HepG2 (cell line): Measurements from ENCODE around the gene RASIP1. TPM values are rescaled to one million over a fixed set of nuclear protein-coding genes. Genes with fewer than 3 reads are reported as not detected.

Experiments used
- ATAC-seq: fragments of 200-7000 bp; cut with Tn5 transposase; 3 replicates; pipeline ENCODE4 v1.9.1; 2020; ENCODE audit warnings: mild to moderate bottlenecking, moderate library complexity
- BruUV-seq: library from RNA; stranded (reverse); fragments of 400-500 nt; replicated peaks from 2 replicates; lab custom pipeline; 2021; lab: Mats Ljungman, UMichigan
- CTCF ChIA-PET: fragments of 300-600 bp; formaldehyde crosslinking; extraction: SDS; loops from one replicate; lab custom pipeline; 2021; ENCODE audit warnings: low total read pairs, inconsistent platforms, low intra/inter-chr PET ratio; lab: Yijun Ruan, JAX
- POLR2A ChIA-PET: fragments of 350-600 bp; sonication (Branson Sonifier 250); formaldehyde crosslinking; loops from one replicate; lab custom pipeline; 2020; ENCODE audit warnings: antibody characterized with exemption, inconsistent platforms; lab: Yijun Ruan, JAX
- DNase-seq: peaks from one replicate; pipeline ENCODE4 v3.0.0-alpha.2; 2015; ENCODE audit warnings: low spot score
- FAIRE-seq: peaks from 3 replicates; lab custom pipeline; 2011; peaks lifted over from hg19 to GRCh38; lab: Jason Lieb, UNC
- H2AFZ ChIP-seq: one replicate; pipeline ENCODE4 v1.6.1; 2011; ENCODE audit warnings: low read length, inconsistent platforms
- H3K27ac ChIP-seq: fragments of 300-600 bp; 3 replicates; pipeline ENCODE4 v1.8.0; 2011; ENCODE audit warnings: mixed run types, mild to moderate bottlenecking, mixed read lengths, low read length, inconsistent platforms; ENCODE audit not compliant: insufficient read depth; ENCODE audit errors: extremely low read length
- H3K27me3 ChIP-seq, 2 experiments: fragments of 200-600 bp in 1 of 2; 2 replicates in 1 of 2; 3 replicates in 1 of 2; pipeline versions ENCODE4 v1.6.0 to v1.8.0; 2011; ENCODE audit warnings: low read length in 2 of 2, mild to moderate bottlenecking in 2 of 2, moderate library complexity in 2 of 2, inconsistent platforms in 1 of 2; ENCODE audit not compliant: insufficient read depth in 2 of 2, control insufficient read depth in 1 of 2
- H3K36me3 ChIP-seq, 2 experiments: fragments of 200-600 bp in 1 of 2; replicated peaks in 1 of 2; 2 replicates in 1 of 2; 3 replicates in 1 of 2; pipeline versions ENCODE4 v1.5.1 to v1.8.0; 2011; ENCODE audit warnings: low read length in 2 of 2, inconsistent platforms in 1 of 2; ENCODE audit not compliant: insufficient read depth in 2 of 2, control insufficient read depth in 1 of 2
- H3K4me1 ChIP-seq: 2 replicates; pipeline ENCODE4 v1.5.1; 2012; ENCODE audit warnings: low read length, inconsistent platforms; ENCODE audit not compliant: insufficient read depth
- H3K4me2 ChIP-seq: 2 replicates; pipeline ENCODE4 v1.6.0; 2011; ENCODE audit warnings: low read depth, low read length, inconsistent platforms
- H3K4me3 ChIP-seq, 3 experiments: fragments of 200-600 bp in 1 of 3; sonication (generic), shearing (Covaris generic) in 1 of 3; replicated peaks in 1 of 3; 2 replicates each; pipeline ENCODE4 v1.5.1; 2011 to 2016; ENCODE audit warnings: low read length in 3 of 3, inconsistent platforms in 2 of 3, low read depth in 2 of 3, mild to moderate bottlenecking in 2 of 3, control low read depth in 1 of 3, mixed read lengths in 1 of 3; ENCODE audit not compliant: insufficient read depth in 1 of 3
- H3K79me2 ChIP-seq: one replicate; pipeline ENCODE4 v1.6.1; 2011; ENCODE audit warnings: low read length, inconsistent platforms; ENCODE audit not compliant: insufficient read depth
- H3K9ac ChIP-seq: 2 replicates; pipeline ENCODE4 v1.6.0; 2011; ENCODE audit warnings: mild to moderate bottlenecking, low read depth, low read length, inconsistent platforms; ENCODE audit not compliant: insufficient read depth
- H3K9me3 ChIP-seq: 2 replicates; pipeline ENCODE4 v1.5.1; 2012; ENCODE audit warnings: mild to moderate bottlenecking, low read length
- H4K20me1 ChIP-seq: 2 replicates; pipeline ENCODE4 v1.6.0; 2011; ENCODE audit warnings: inconsistent platforms, mild to moderate bottlenecking, low read length, moderate library complexity; ENCODE audit not compliant: insufficient read depth
- CBFB ChIP-seq: sonication (generic); formaldehyde crosslinking; IDR thresholded peaks from 2 replicates; pipeline ENCODE4 v1.4.0; 2020; ENCODE audit warnings: missing genetic modification reagents
- CC2D1A ChIP-seq: sonication (generic); formaldehyde crosslinking; IDR thresholded peaks from 2 replicates; pipeline ENCODE4 v1.8.1; 2023; ENCODE audit warnings: mild to moderate bottlenecking, missing genetic modification reagents
- CREB1 ChIP-seq, 2 experiments: fragments of 450-650 bp in 1 of 2; IDR thresholded peaks; 2 replicates each; pipeline ENCODE4 v1.6.1; 2016 to 2017; ENCODE audit warnings: control low read depth in 1 of 2, mild to moderate bottlenecking in 1 of 2, missing compliant biosample characterization in 1 of 2, missing genetic modification characterization in 1 of 2
- CREM ChIP-seq, 2 experiments: sonication (generic) in 1 of 2; formaldehyde crosslinking in 1 of 2; IDR thresholded peaks; 2 replicates each; pipeline versions ENCODE4 v1.4.0 to v1.6.1; 2016 to 2020; ENCODE audit warnings: antibody characterized with exemption in 1 of 2, mild to moderate bottlenecking in 1 of 2, missing genetic modification reagents in 1 of 2
- DMAP1 ChIP-seq: IDR thresholded peaks from 2 replicates; pipeline ENCODE4 v1.6.1; 2016
- ELF1 ChIP-seq: sonication (generic); formaldehyde crosslinking; IDR thresholded peaks from 2 replicates; pipeline ENCODE4 v1.4.0; 2020; ENCODE audit warnings: missing genetic modification reagents
- GABPA ChIP-seq, 2 experiments: IDR thresholded peaks; 2 replicates each; pipeline ENCODE4 v1.6.1; 2011 to 2016; ENCODE audit warnings: low read depth in 2 of 2, low read length in 1 of 2, missing biosample characterization in 1 of 2, missing genetic modification characterization in 1 of 2
- HCFC1 ChIP-seq: fragments of 150-350 bp; IDR thresholded peaks from 2 replicates; pipeline ENCODE4 v1.6.1; 2014; ENCODE audit warnings: low read depth, low read length
- IKZF4 ChIP-seq: sonication (generic); formaldehyde crosslinking; IDR thresholded peaks from 2 replicates; pipeline ENCODE4 v1.5.1; 2020; ENCODE audit warnings: borderline replicate concordance, mild to moderate bottlenecking, low read depth, missing genetic modification reagents; ENCODE audit errors: not compliant biosample characterization
- MAF1 ChIP-seq: sonication (generic); formaldehyde crosslinking; IDR thresholded peaks from 2 replicates; pipeline ENCODE4 v1.5.0; 2020; ENCODE audit warnings: missing genetic modification reagents, borderline replicate concordance
- PHF21A ChIP-seq: sonication (generic); formaldehyde crosslinking; IDR thresholded peaks from 2 replicates; pipeline ENCODE4 v1.5.0; 2020; ENCODE audit warnings: mild to moderate bottlenecking, missing genetic modification reagents
- SUZ12 ChIP-seq: fragments of 150-350 bp; IDR thresholded peaks from 2 replicates; pipeline ENCODE4 v1.6.1; 2014; ENCODE audit warnings: low read depth, low read length
- THAP11 ChIP-seq: IDR thresholded peaks from 2 replicates; pipeline ENCODE4 v1.6.1; 2016; ENCODE audit warnings: missing biosample characterization, missing genetic modification reagents
- ZBTB21 ChIP-seq: sonication (generic); formaldehyde crosslinking; IDR thresholded peaks from 2 replicates; pipeline ENCODE4 v1.4.0; 2020; ENCODE audit warnings: missing genetic modification reagents
- ZNF143 ChIP-seq: sonication (generic); formaldehyde crosslinking; IDR thresholded peaks from 2 replicates; pipeline ENCODE4 v1.4.0; 2020; ENCODE audit warnings: missing genetic modification reagents
- WGBS: methylation state at CpG from one replicate; pipeline ENCODE4 v1.1.6; 2017; ENCODE audit warnings: low lambda C conversion rate; 5-methylcytosine and 5-hydroxymethylcytosine counted together
- in situ Hi-C: cut with HindIII; loops from 2 replicates; pipeline ENCODE4 v1.10.0; 2017; ENCODE audit warnings: low pct_unique_long_range_greater_than_20kb; ENCODE audit not compliant: extremely low pct_ligation_motif_present
- intact Hi-C: fragments of 100-400 bp; cut with micrococcal nuclease; formaldehyde crosslinking; loops from one replicate; pipeline ENCODE4 v1.10.0; 2022; ENCODE audit not compliant: unreplicated experiment
- polyA plus RNA-seq, 8 experiments: library from polyadenylated mRNA; depleted of rRNA in 3 of 8; stranded (reverse) in 7 of 8; unstranded in 1 of 8; fragments of >200 nt; fragmentation: Illumina TruSeq in 4 of 8; extraction: Trizol in 4 of 8; gene quantifications; 2 replicates each; pipeline versions ENCODE4 v1.2.1 to v1.2.3, GENCODE V29; 2011 to 2016; ENCODE audit warnings: low read depth in 4 of 8, missing spikeins in 1 of 8, mixed read lengths in 1 of 8; ENCODE audit not compliant: insufficient read depth in 1 of 8
- total RNA-seq, 5 experiments: library from RNA; depleted of rRNA; stranded (reverse); fragments of >200 nt; fragmentation: Illumina TruSeq; extraction: Trizol; gene quantifications; 2 replicates each; pipeline ENCODE4 v1.2.3, GENCODE V29; 2016; ENCODE audit warnings: low read depth in 1 of 5
- TF ChIP-seq, protein P1 (sequence below): IDR thresholded peaks from 2 replicates; pipeline ENCODE4 v1.6.1; 2016

RASIP1 gene
- total and polyA plus RNA-seq, 2 of the 13 experiments (the other 11 are each of a cell fraction or from before 2014, with no cell fraction given), result 0.44 to 0.58 TPM

DNA sequence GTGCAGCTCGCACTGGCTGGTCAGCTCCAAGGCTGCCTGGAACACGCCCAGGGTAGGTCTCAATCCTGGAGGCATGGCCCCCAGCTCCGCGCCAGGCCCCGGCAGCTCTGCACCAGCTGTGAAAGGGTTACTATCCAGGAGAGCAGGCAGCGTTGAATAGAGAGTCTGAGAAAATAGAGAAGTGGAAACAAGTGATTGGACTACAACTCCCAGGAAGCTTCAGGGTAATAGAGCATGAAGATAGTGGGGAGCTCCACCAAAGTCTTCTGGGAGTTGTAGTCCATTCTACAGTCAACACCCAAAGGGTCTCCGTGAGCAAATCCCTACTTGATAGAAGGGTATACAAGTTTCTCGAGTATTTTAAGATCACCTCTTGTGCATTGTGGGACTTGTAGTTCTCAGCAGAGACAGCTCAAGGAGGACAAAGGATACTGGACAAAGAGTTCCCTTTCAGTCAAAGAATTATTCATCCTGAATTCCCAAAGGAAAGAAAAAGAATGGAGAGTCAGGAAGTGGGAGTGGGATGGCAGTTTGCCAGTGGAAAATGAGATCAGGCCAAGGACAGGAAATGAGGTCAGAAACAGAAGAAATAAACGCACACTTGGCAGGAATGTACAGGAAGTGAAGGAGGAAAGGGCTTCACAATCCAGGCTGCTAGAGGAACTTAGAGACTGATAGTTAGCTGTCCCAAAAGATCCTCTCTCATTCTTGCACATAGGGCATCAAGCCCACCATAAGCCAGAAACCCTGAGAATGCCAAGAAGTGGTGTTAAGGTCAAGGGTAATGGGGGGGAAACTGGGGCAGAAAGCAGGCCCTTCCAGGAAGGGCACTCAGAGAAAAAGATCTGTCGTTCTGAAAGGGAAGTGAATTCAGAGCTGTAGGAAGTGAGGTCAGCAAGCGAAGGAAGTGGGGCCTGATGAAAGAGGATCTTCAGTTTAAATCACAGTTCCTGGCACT, 15.3 kb downstream of the RASIP1 start:
- H3K36me3 ChIP-seq, result no peaks in the 10 kb centered on the region
- H3K4me2 ChIP-seq, result no peak overlapping the region
- BruUV-seq, result no TSS peak
- ATAC-seq (no peak), FAIRE-seq (peak; percentile 47), DNase-seq (no peak)
- H3K9ac ChIP-seq, result no peak overlapping the region
- 74% methylated on average over 11 of the region's 11 CpGs for WGBS
- H3K79me2 ChIP-seq, result no peaks in the 10 kb centered on the region
- ChIA-PET CTCF (no interaction called here), POLR2A (interaction anchor here (1.0 to 1.8 kb wide), 5 partner anchors 11 to 147 kb away, joined by 4 to 8 read pairs (median 4); partner anchors contain the start of gene PPP1R15A)
- no peaks in the 10 kb centered on the region for H3K9me3 ChIP-seq
- peaks cover 21% of the 10 kb centered on the region for H3K4me1 ChIP-seq
- H3K4me3 ChIP-seq, result no peak overlapping the region
- H3K27me3 ChIP-seq, result no peaks in the 10 kb centered on the region
- no peak overlapping the region for H3K27ac ChIP-seq
- TF ChIP-seq GABPA (IDR thresholded peaks at IDR 0.05; ENCODE audit: low read depth, low read length) (0 out of 2 replicates have a peak, but pooled peaks have one; percentile 7), GABPA (CRISPR knock-in tag; IDR thresholded peaks at IDR 0.05; ENCODE audit: low read depth) (peak; percentile 53), MAF1 (CRISPR knock-in tag) (no peak), PHF21A (no peak), SUZ12 (peak; percentile 83), ZBTB21 (CRISPR knock-in tag) (peak; percentile 71; the same call in 1 of the 2 replicates), ZNF143 (peak; percentile 93), THAP11 (CRISPR knock-in tag) (peak; percentile 99), CREB1 (IDR thresholded peaks at IDR 0.05) (peak; percentile 5; the same call in 1 of the 2 replicates), CREB1 (CRISPR knock-in tag; IDR thresholded peaks at IDR 0.05) (peak; percentile 60), IKZF4 (no peak), CBFB (CRISPR knock-in tag) (no peak), HCFC1 (peak; percentile 89), DMAP1 (CRISPR knock-in tag) (no peak), CC2D1A (CRISPR knock-in tag) (no peak), CREM (IDR thresholded peaks at IDR 0.05) (peak; percentile 64), CREM (CRISPR knock-in tag; IDR thresholded peaks at IDR 0.05) (no peak), ELF1 (0 out of 2 replicates have a peak, but pooled peaks have one; percentile 6)
- TF ChIP-seq, protein P1, sequence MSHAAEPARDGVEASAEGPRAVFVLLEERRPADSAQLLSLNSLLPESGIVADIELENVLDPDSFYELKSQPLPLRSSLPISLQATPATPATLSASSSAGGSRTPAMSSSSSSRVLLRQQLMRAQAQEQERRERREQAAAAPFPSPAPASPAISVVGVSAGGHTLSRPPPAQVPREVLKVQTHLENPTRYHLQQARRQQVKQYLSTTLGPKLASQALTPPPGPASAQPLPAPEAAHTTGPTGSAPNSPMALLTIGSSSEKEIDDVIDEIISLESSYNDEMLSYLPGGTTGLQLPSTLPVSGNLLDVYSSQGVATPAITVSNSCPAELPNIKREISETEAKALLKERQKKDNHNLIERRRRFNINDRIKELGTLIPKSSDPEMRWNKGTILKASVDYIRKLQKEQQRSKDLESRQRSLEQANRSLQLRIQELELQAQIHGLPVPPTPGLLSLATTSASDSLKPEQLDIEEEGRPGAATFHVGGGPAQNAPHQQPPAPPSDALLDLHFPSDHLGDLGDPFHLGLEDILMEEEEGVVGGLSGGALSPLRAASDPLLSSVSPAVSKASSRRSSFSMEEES (CRISPR knock-in tag), result no peak
- H4K20me1 ChIP-seq, result no peaks in the 10 kb centered on the region
- intact Hi-C loops, result no loop called here
- in situ Hi-C loops, result no loop called here
- no peak overlapping the region for H2AFZ ChIP-seq
